HG03520 (cell line): ENCODE measurements around the gene ACTR8.

Experiments used
- ATAC-seq: cut with Tn5 transposase; IDR thresholded peaks from one replicate; pipeline ENCODE4 v1.9.1; 2021; ENCODE audit warnings: mild to moderate bottlenecking, moderate library complexity; ENCODE audit not compliant: unreplicated experiment

ACTR8 gene

DNA sequence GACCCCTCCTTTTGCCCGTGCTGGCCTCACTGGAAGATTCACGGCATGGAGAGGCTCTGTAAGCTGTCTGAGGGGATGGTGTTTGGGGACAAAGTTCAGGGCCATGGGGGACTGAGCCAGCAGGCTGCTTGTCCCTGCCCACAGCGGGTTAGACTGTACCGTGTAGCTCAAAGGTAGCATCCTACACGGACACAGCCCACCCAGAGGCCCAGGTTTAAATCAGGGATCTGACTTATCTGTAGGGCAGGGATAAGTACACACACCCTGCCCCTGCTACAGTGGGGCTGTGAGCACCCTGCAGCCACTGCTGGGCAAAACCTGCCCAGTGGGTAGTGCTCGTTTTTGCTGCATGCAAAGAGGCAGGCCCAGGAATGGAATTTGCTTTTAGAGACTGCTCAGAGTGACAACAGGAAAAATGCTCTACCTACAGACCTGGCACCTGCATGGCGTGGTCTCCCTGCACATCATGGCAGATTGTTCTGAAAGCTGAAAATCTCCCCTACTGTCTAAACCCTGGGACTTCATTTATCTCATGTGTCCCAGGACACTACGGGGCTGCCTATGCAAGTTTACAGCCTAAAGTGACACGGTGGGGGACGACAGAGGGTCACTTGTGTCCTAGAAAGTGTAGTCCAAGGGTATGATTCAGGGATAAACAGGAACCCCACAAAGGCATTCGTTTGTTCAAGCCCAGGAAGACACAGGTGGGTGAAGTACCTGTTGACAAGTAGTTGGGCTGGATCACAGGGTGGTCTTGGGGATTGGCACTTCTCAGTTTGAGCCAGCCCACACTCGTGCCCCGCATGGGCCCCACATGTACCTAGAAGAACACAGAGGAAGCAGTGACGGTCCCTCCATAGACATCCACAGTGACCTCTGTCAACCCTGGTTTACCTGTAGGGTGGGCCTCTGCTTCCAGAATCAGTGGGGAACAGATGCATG is 63.5 kb downstream of the ACTR8 start:
- ATAC-seq, result no peak

DNA sequence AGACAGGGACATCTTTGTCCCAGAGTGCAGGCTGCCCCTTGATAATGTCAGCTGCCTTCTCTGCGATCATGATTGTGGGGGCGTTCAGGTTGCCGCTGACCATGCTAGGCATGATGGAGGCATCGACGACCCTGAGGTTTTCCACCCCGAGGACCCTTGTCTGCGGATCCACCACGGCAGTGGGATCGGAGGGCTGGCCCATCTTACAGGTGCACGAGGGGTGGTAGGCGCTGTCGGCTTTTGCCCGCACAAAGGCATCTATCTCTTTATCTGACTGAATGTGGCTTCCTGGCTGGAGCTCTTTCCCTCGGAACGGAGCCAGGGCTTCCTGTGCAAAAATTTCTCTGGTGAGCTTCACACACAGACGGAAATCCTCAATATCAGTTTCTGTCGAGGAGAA is 64.1 kb downstream of the ACTR8 start:
- no peak for ATAC-seq

DNA sequence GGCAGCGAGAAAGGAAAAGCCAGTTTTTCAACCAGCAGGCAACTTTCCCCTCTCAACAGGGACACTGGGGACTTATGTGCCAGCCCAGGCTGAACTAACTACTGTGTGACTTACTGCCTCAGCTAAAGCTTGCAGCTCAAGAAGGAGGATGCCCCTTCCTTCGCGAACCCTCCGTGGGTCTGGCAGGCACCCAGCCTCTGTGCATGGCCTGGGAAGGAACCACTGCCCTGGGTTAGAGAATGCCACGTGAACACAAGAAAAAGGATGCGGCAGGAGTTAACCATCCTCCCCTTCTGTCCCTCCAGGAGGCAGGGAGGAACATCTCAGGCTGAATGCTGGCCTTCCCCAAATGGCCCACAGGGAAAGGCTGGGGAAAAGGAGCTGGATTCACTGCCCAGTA is 64.7 kb downstream of the ACTR8 start:
- no peak for ATAC-seq
